Astrocyte (in vitro differentiated cells and primary cell): ENCODE data around the gene MYOZ2.

Source experiments
- EZH2 ChIP-seq: IDR thresholded peaks from 2 replicates; pipeline ENCODE4 v1.6.1; 2012; ENCODE audit warnings: mild to moderate bottlenecking, low read length, inconsistent platforms; ENCODE audit not compliant: insufficient read depth
- TF ChIP-seq, protein P1 (sequence below): IDR thresholded peaks from 2 replicates; pipeline ENCODE4 v1.5.1; 2011; ENCODE audit warnings: low read depth, mild to moderate bottlenecking, inconsistent platforms, low read length, moderate library complexity; ENCODE audit not compliant: insufficient read depth

DNA sequence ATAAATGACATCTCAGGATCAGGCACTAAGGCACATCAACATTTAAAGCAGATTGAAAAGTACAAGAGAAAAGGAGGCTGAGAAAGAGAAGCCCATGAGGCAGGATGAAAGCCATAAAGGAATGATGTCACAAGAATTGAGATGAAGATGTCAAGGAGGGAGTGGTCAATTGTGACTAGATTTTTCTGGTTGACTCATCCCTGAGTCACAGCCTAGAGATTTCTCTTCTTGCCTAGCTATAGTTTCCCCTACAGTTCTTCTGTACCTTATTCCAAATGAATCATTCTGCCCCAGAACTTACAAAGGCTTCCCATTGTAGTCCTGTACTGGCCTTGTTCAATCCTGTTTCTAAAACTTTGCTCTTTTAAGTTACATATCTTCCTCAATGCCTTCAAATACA, 73.4 kb downstream of the MYOZ2 start:
- TF ChIP-seq, protein P1, sequence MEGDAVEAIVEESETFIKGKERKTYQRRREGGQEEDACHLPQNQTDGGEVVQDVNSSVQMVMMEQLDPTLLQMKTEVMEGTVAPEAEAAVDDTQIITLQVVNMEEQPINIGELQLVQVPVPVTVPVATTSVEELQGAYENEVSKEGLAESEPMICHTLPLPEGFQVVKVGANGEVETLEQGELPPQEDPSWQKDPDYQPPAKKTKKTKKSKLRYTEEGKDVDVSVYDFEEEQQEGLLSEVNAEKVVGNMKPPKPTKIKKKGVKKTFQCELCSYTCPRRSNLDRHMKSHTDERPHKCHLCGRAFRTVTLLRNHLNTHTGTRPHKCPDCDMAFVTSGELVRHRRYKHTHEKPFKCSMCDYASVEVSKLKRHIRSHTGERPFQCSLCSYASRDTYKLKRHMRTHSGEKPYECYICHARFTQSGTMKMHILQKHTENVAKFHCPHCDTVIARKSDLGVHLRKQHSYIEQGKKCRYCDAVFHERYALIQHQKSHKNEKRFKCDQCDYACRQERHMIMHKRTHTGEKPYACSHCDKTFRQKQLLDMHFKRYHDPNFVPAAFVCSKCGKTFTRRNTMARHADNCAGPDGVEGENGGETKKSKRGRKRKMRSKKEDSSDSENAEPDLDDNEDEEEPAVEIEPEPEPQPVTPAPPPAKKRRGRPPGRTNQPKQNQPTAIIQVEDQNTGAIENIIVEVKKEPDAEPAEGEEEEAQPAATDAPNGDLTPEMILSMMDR, result no peak
- no peak for TF ChIP-seq EZH2
